Epidermal melanocyte (primary cell): ENCODE results near the gene RTN4IP1.
"Not testable (repeated sequence)": the region's sequence is repeated elsewhere in the genome, so short reads cannot be mapped to it uniquely, and the experiment has no call there.

Source experiments
- DNase-seq: peaks from one replicate; pipeline ENCODE4 v3.0.0; 2011; ENCODE audit warnings: low spot score; ENCODE audit not compliant: insufficient read length

The RTN4IP1 gene

DNA sequence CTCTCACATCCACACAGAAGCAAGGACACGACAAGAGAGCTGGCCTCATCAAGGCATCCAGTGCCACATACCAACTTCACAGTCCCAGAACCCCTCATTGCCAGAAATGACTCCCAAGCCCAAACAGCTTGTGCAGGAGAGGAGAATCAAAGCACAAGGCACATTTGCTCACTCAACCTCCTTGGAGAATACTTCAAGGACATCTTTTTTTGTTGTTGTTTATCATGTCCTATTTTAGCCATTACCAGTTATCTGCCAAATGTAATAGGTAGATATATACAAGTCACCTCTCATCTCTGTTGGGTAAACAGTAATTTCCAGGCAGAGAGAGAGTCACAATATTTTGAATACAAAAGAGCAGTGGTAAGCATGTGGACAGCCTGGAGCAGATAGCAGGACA, 47.8 kb downstream of the RTN4IP1 start:
- no peak for DNase-seq

- no peak for DNase-seq
Measured at GRCh38 chr6:106579281-106579680, 50.0 kb downstream of the RTN4IP1 start.

DNA sequence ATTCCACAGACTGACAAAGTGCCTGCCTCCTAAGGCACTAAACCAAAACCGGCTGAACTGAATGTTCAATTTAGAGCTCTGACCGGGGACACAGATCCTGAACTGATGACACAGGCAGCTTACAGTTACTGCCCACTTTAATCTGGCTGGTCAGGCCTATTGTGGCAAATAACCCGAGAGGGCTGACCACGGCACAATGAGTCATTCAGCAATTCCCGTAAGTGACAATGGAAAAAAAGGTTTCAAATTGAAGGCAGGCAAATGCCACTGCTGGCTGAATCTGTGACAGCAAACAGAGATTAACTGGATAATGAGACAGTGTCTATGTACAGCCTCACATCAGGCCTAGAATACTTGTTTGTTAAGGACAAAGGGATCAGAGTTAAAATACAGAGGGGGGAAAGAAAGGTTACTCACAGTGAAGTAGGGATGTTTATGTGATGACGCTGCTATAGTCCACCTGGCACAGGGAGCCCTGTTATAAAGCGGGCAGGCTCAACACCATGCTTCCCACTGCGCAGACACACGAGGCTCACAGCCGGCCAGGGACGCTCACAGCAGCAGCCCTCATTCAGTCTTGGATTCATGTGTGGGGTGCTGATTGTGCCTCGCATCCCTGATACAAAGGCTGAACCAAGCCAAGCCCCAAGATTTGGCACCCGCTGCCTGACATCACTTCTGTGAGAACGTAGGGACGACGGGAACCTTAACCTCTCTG, 54.4 kb downstream of the RTN4IP1 start:
- no peak for DNase-seq

DNA sequence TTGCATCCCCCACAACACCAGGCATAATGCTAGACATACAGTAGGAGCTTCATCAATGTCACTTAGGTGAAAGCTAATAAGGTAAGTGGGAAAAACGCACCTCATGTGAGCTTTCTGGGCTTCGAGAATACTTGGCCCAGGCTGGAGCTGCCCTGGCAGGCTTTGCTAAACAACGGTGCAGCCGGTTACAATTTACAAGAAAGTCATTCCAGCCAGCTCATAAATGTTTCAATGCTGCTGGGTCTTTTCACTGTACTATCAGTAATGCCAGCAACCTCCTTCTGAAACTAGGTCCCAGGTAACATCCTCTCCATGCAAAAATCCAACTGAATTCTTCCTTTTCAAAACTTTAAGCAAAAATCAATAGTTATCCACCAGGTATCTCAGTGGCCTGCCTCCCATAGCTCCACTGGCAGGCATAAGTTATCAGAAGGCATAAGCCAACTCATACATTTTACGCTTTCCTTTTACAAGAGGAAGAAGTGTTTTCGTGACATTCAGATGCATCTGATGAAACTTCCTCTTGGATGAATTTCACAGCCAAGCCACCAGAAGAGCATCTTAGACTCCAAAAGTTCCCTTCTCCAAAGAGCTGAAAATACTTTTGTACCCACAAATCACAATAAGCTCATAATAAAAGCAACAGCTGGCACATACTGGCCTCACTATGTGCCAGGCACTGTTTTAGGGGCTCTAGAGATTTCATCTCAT, 56.3 kb downstream of the RTN4IP1 start:
- no peak for DNase-seq

GRCh38 chr6:106572436-106572835, 56.9 kb downstream of the RTN4IP1 start:
- DNase-seq: no peak

GRCh38 chr6:106569428-106569827, 59.9 kb downstream of the RTN4IP1 start:
- DNase-seq: no peak

DNA sequence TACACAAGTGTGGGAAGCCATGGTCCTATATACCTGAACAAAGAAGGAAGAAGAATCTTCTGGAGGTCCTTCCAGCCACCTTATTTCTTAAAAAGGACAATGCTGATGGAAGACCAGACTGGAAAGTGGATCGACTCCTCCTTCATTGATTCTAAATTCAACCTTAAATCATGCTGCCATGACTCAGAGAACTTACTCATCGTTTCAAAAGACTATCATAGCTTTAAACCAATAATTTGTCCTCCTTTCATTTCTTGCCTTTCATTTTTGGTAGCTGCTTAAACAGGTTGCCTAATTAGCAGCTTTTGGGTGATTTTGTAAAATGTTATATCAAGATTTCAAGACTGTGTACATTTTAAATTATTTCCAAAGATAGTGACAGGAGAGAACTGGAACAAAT, 60.8 kb downstream of the RTN4IP1 start:
- DNase-seq: no peak

GRCh38 chr6:106564476-106564875, 64.8 kb downstream of the RTN4IP1 start:
- no peak for DNase-seq

DNA sequence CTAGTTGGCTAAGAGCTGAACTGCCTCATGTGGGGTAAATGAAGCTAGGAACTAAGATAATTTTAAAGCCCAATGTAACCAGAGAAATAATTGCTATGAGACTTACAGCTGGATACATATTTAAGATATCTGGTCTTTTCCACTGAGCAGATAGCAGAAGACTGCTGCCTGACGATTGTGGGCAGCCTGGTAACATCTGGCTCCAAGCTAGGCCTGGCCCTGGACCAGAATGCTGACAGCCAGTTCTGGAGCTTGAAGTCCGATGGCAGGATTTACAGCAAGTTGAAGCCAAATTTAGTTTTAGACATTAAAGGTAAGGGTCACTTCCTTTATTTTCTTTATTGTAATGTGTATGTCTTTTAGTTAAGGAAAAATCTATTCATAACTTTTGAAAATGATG, 65.7 kb downstream of the RTN4IP1 start:
- DNase-seq: no peak

DNA sequence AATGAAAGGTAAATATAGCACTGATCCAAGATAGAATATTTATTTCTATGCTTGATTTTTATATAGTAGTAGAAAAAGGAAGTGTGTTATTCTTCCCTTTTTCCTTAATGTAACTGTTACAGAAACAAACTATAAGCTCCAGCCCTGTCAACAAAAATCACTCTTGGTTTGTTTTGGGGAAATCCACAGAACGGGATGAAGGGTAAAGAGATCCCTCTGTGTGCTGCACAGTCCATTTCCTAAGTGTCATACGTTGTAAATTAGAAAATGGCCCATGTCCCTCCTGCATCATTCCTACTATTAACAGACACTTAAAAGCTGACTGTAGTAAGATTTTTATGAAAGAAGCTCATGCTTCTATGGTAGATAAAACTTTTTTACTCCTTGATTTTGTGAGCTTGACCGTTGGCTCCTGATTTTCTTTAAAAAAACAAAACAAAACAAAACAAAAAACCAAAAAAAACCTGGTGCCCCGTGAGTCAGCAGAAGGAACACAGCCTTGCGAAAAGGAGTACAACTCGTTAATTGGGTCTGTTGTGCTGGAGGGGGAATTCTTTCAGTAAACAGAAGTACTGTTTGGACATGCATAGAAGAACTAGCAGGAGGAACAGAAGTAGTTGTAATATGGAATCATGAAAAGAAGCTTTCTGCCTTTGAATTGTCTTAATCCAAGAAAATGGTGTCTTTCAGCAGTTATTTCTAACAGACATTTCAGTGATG, 67.5 kb downstream of the RTN4IP1 start:
- DNase-seq: no peak

DNA sequence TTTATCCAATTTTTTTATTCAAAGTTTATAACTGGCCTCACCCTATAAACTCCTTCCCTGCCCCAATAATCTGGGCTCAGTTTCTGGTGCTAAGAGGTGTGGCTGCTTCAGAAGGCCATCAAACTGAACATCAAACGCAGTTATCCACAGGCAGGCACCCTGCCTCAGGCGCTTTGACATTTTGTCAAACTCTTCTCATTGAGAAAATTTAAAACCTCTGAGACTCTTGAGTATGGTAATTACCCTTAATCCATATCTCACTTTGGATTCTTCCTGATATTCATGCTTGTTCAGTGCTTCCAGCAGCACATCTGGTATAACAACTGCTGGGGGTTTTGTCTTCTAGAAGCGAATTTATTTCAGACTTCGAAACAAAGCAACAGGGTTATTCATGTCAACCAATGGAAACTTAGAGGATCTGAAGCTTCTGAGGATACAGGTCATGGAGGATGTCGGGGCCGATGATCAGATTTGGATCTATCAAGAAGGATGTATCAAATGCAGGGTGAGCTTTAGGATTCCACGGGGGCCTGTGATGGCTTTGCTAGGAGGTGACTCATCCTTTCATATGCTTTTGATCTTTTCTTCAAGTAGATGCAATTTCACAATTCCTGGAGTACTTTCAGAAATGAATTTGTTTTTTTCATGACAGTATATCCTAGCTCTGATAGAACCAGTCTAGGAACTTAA, 68.2 kb downstream of the RTN4IP1 start:
- no peak for DNase-seq

- not testable (repeated sequence) for DNase-seq
Measured at GRCh38 chr6:106559659-106560058, 69.6 kb downstream of the RTN4IP1 start.

DNA sequence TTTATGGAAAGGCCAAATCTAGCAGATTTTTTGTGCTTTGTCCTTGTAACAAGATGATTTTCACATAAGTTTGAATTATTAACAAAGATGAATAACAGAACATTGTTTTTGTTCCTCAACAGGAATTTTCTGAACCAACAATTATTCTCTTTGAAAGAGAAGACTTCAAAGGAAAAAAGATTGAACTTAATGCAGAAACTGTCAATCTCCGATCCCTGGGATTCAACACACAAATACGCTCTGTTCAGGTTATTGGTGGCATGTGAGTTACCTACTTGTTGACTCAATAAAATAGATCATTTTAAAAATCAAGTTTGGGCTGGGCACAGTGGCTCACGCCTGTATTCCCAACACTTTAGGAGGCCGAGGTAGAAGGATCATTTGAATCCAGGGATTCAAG, 70.9 kb downstream of the RTN4IP1 start:
- DNase-seq: no peak

- no peak for DNase-seq
Measured at GRCh38 chr6:106557837-106558236, 71.5 kb downstream of the RTN4IP1 start.

GRCh38 chr6:106556368-106556960, 72.8 kb downstream of the RTN4IP1 start:
- DNase-seq: no peak

DNA sequence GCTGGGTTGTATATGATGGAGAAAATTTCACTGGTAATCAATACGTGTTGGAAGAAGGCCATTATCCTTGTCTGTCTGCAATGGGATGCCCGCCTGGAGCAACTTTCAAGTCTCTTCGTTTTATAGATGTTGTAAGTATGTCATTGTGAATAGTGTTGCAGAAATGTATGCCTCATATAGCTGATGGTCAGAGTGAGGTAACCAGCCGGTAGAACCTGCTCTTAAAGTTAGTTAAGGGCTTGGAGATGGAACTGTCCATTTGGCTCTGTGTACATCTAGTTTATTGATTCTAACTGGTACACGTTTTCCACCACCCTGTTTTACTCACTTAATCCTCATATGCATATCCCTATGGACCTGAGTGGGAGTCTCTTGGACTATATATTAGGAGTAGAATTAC, 73.5 kb downstream of the RTN4IP1 start:
- no peak for DNase-seq

DNA sequence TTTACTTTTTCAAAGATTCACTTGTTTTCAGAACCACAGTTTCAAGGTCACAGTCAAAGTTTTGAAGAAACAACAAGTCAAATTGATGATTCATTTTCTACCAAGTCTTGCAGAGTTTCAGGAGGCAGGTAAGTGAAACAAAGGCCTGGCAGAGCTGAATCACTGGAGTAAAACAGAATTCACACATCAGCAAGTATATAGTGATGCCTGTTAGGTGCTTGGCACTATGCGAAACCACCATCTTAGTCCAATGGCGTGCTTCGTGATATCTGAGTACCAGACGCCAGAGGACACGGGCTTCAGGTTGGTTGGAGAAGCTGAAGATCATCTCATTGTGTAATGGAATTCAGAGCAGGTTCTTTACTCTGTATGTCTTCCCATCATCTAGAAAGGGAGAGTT, 75.9 kb downstream of the RTN4IP1 start:
- DNase-seq: no peak

GRCh38 chr6:106551155-106551554, 78.1 kb downstream of the RTN4IP1 start:
- no peak for DNase-seq

GRCh38 chr6:106549521-106549920, 79.8 kb downstream of the RTN4IP1 start:
- no peak for DNase-seq

DNA sequence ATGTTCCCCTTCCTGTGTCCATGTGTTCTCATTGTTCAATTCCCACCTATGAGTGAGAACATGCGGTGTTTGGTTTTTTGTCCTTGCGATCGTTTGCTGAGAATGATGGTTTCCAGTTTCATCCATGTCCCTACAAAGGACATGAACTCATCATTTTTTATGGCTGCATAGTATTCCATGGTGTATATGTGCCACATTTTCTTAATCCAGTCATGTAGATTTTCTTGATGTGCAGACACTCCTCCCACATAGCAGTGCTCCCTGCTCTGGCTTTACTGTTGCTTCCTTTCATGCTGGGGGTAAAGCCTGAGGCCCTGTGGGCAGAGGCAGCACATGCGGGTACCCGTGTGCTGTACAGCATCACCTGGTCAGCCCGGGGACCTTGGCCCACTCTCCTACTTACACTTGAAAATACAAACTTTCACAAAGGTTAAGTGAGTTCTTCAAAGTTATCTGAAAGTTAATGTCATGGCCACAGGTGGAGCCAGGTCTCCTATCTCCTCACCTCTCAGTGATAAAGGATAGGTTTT, 80.3 kb downstream of the RTN4IP1 start:
- DNase-seq: not testable (repeated sequence)
